ENCODE results near the gene STAT5B.

DNA sequence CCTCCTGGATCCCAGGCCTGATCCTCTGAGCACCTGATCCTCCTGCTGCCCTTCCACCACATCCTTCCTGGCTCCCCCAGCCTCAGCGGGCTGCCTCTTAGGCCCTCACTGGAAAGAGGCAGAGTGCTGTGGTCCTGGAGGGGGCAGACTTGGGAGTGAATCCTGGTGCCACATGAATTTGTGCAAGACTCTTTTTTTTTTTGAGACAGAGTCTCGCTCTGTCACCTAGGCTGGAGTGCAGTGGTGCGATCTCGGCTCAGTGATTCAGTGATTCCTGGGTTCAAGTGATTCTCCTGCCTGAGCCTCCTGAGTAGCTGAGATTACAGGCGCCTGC is 84.9 kb downstream of the STAT5B start:
- TF ChIP-seq CTCF (IDR thresholded peaks at IDR 0.05) (no peak), POLR2A (IDR thresholded peaks at IDR 0.05) (no peak), EP300 (IDR thresholded peaks at IDR 0.05) (no peak)

Data from suprapubic skin (tissue), 3 donors.